HEK293 (cell line): ENCODE results near the gene NRF1.

Experiments used
- SP2 ChIP-seq: fragments of 450-650 bp; formaldehyde crosslinking; IDR thresholded peaks from 2 replicates; pipeline ENCODE4 v1.5.1; 2016; ENCODE audit warnings: missing biosample characterization, missing genetic modification characterization
- ZNF704 ChIP-seq: fragments of 450-650 bp; formaldehyde crosslinking; IDR thresholded peaks from 2 replicates; pipeline ENCODE4 v1.5.1; 2016; ENCODE audit warnings: missing biosample characterization, missing genetic modification characterization

- TF ChIP-seq ZNF704 (tag by site-specific recombination) (no peak), SP2 (tag by site-specific recombination) (no peak)
These were observed 102.0 kb downstream of the NRF1 start for GRCh38 chr7:129713544-129713943.
